H9 (cell line): Measurements from ENCODE around the gene C16orf86. TPM values are rescaled to one million over a fixed set of nuclear protein-coding genes. Genes with fewer than 3 reads are reported as not detected.

ENCODE experiments used
- DNase-seq: peaks from one replicate; pipeline ENCODE4 v3.0.0-alpha.2; 2017
- H2AFZ ChIP-seq: one replicate; pipeline ENCODE4 v1.6.1; 2013; ENCODE audit warnings: mild to moderate bottlenecking, low read length, control low read depth, moderate library complexity
- H2AK5ac ChIP-seq: 2 replicates; pipeline ENCODE4 v1.6.1; 2013; ENCODE audit warnings: low read length, control low read depth, mixed read lengths; ENCODE audit not compliant: insufficient read length
- H2BK120ac ChIP-seq: one replicate; pipeline ENCODE4 v1.6.1; 2013; ENCODE audit warnings: low read depth, mild to moderate bottlenecking, low read length, control low read depth, inconsistent platforms; ENCODE audit not compliant: poor library complexity, severe bottlenecking
- H2BK12ac ChIP-seq: 2 replicates; pipeline ENCODE4 v1.6.1; 2013; ENCODE audit warnings: low read length, control low read depth, mixed read lengths, low read depth; ENCODE audit not compliant: insufficient read length
- H2BK15ac ChIP-seq: 2 replicates; pipeline ENCODE4 v1.6.1; 2013; ENCODE audit warnings: low read depth, low read length, control low read depth
- H2BK20ac ChIP-seq: one replicate; pipeline ENCODE4 v1.6.1; 2013; ENCODE audit warnings: low read depth, mild to moderate bottlenecking, low read length, control low read depth, inconsistent platforms; ENCODE audit not compliant: poor library complexity, severe bottlenecking
- H2BK5ac ChIP-seq: 2 replicates; pipeline ENCODE4 v1.6.1; 2013; ENCODE audit warnings: low read length, control low read depth, mixed read lengths; ENCODE audit not compliant: insufficient read length
- H3K14ac ChIP-seq: 2 replicates; pipeline ENCODE4 v1.6.1; 2013; ENCODE audit warnings: low read length, control low read depth; ENCODE audit not compliant: insufficient read depth
- H3K18ac ChIP-seq: 2 replicates; pipeline ENCODE4 v1.6.1; 2013; ENCODE audit warnings: low read depth, mild to moderate bottlenecking, mixed read lengths, low read length, control low read depth; ENCODE audit not compliant: insufficient read length
- H3K23ac ChIP-seq: 2 replicates; pipeline ENCODE4 v1.6.1; 2013; ENCODE audit warnings: low read length, control low read depth, mixed read lengths, low read depth; ENCODE audit not compliant: insufficient read length
- H3K23me2 ChIP-seq: 2 replicates; pipeline ENCODE4 v1.6.1; 2013; ENCODE audit warnings: low read depth, mild to moderate bottlenecking, mixed read lengths, low read length, control low read depth; ENCODE audit not compliant: insufficient read length, poor library complexity, severe bottlenecking
- H3K27ac ChIP-seq: 2 replicates; pipeline ENCODE4 v1.5.1; 2013; ENCODE audit warnings: low read length, control low read depth, mixed read lengths, low read depth; ENCODE audit not compliant: insufficient read length
- H3K27me3 ChIP-seq: 2 replicates; pipeline ENCODE4 v1.6.1; 2013; ENCODE audit warnings: low read length, control low read depth, inconsistent platforms; ENCODE audit not compliant: insufficient read depth
- H3K4ac ChIP-seq: 2 replicates; pipeline ENCODE4 v1.6.1; 2013; ENCODE audit warnings: low read depth, mild to moderate bottlenecking, control low read depth, inconsistent platforms, low read length, moderate library complexity
- H3K4me1 ChIP-seq: 2 replicates; pipeline ENCODE4 v1.6.1; 2013; ENCODE audit warnings: low read length, control low read depth, inconsistent platforms; ENCODE audit not compliant: insufficient read depth
- H3K4me2 ChIP-seq: 2 replicates; pipeline ENCODE4 v1.6.1; 2013; ENCODE audit warnings: low read length, control low read depth, mixed read lengths; ENCODE audit not compliant: insufficient read length, insufficient read depth
- H3K56ac ChIP-seq: 2 replicates; pipeline ENCODE4 v1.6.1; 2013; ENCODE audit warnings: low read depth, mild to moderate bottlenecking, mixed read lengths, low read length, control low read depth; ENCODE audit not compliant: insufficient read length
- H3K79me1 ChIP-seq: 2 replicates; pipeline ENCODE4 v1.6.1; 2013; ENCODE audit warnings: low read depth, mild to moderate bottlenecking, moderate library complexity, low read length, control low read depth, inconsistent platforms; ENCODE audit not compliant: insufficient read depth, poor library complexity, severe bottlenecking
- H3K79me2 ChIP-seq: 2 replicates; pipeline ENCODE4 v1.6.1; 2013; ENCODE audit warnings: low read length, control low read depth, inconsistent platforms; ENCODE audit not compliant: insufficient read depth
- H3K9ac ChIP-seq: 2 replicates; pipeline ENCODE4 v1.6.1; 2013; ENCODE audit warnings: low read length, control low read depth, mixed read lengths; ENCODE audit not compliant: insufficient read length; ENCODE audit errors: extremely low read depth
- H3K9me3 ChIP-seq: one replicate; pipeline ENCODE4 v1.6.1; 2013; ENCODE audit warnings: low read depth, low read length, inconsistent platforms; ENCODE audit not compliant: control insufficient read depth
- H3T11ph ChIP-seq: one replicate; pipeline ENCODE4 v1.6.1; 2013; ENCODE audit warnings: mild to moderate bottlenecking, low read length, control low read depth, inconsistent platforms
- H4K20me1 ChIP-seq: one replicate; pipeline ENCODE4 v1.6.1; 2013; ENCODE audit not compliant: control insufficient read depth, insufficient read length, insufficient read depth
- H4K5ac ChIP-seq: 2 replicates; pipeline ENCODE4 v1.6.1; 2013; ENCODE audit warnings: low read depth, mild to moderate bottlenecking, mixed read lengths, low read length, control low read depth; ENCODE audit not compliant: insufficient read length
- H4K8ac ChIP-seq: replicated peaks from 2 replicates; pipeline ENCODE4 v1.6.1; 2013; ENCODE audit warnings: low read length, control low read depth, mixed read lengths, low read depth; ENCODE audit not compliant: insufficient read length
- H4K91ac ChIP-seq: 2 replicates; pipeline ENCODE4 v1.6.1; 2013; ENCODE audit warnings: low read depth, mild to moderate bottlenecking, moderate library complexity, mixed read lengths, low read length, control low read depth; ENCODE audit not compliant: insufficient read length
- H3K27ac Mint-ChIP-seq, 3 experiments: 2 replicates in 2 of 3; 3 replicates in 1 of 3; pipeline ENCODE4 v1.8.0; 2020 to 2021; ENCODE audit warnings: mixed read lengths in 3 of 3, mild to moderate bottlenecking in 1 of 3, moderate library complexity in 1 of 3
- H3K27me3 Mint-ChIP-seq: 2 replicates; pipeline ENCODE4 v1.8.0; 2021; ENCODE audit warnings: low read depth, mild to moderate bottlenecking, moderate library complexity, mixed read lengths
- H3K36me3 Mint-ChIP-seq, 3 experiments: 2 replicates in 2 of 3; 3 replicates in 1 of 3; pipeline ENCODE4 v1.8.0; 2020 to 2021; ENCODE audit warnings: low read depth in 3 of 3, mixed read lengths in 3 of 3; ENCODE audit not compliant: insufficient read depth in 1 of 3
- H3K4me1 Mint-ChIP-seq, 2 experiments: 2 replicates each; pipeline ENCODE4 v1.8.0; 2020; ENCODE audit warnings: mixed read lengths in 2 of 2
- H3K4me3 Mint-ChIP-seq, 2 experiments: 2 replicates in 1 of 2; 3 replicates in 1 of 2; pipeline ENCODE4 v1.8.0; 2020 to 2021; ENCODE audit warnings: mild to moderate bottlenecking in 2 of 2, mixed read lengths in 2 of 2, moderate library complexity in 1 of 2
- H3K9me3 Mint-ChIP-seq, 2 experiments: 2 replicates in 1 of 2; 3 replicates in 1 of 2; pipeline ENCODE4 v1.8.0; 2020; ENCODE audit warnings: mild to moderate bottlenecking in 2 of 2, mixed read lengths in 2 of 2, moderate library complexity in 1 of 2
- CTCF ChIP-seq: fragments of 200-600 bp; sonication (generic); conservative IDR thresholded peaks from 3 replicates; pipeline ENCODE4 v1.8.0; 2021; ENCODE audit warnings: antibody characterized with exemption, mild to moderate bottlenecking
- WGBS: extraction: QIAGEN DNeasy Blood & Tissue Kit; methylation state at CpG from one replicate; pipeline ENCODE4 v1.1.7; 2013; ENCODE audit warnings: missing lambda C conversion rate, low lambda C conversion rate, mixed read lengths; ENCODE audit not compliant: insufficient read length; ENCODE audit errors: extremely low coverage; 5-methylcytosine and 5-hydroxymethylcytosine counted together
- total RNA-seq: library from RNA; stranded (reverse); gene quantifications from 2 replicates; pipeline ENCODE4 v1.2.1, GENCODE V29; 2021

Gene C16orf86
- total RNA-seq, 1 experiment from 2014 or later = 1.5 TPM

DNA sequence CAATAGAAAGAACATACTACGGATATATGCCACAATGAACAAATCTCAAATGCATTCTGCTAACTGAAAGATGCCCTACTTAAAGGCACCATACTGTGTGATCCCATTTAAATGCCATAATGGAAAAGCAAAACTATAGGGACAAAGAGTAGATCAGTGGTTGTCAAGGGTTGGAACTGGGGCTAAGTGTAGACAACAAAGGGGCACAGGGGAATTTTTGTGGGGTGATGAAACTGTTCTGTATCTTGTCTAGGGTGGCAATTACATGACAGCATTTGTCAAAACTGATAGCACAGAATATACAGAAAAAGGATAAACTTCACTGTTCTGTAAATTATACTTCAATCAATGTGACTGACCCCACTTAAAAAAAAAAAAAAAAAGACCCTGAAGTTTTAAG, 34.8 kb downstream of the C16orf86 start:
- Histone ChIP-seq H4K8ac (no peak overlapping the region), H3K18ac (no peak overlapping the region), H3K79me1 (peaks cover 3% of the 10 kb centered on the region), H4K5ac (no peak overlapping the region), H3K9ac (no peak overlapping the region), H3K4ac (no peak overlapping the region), H3K14ac (no peak overlapping the region), H3K23me2 (no peaks in the 10 kb centered on the region), H3K79me2 (peaks cover 3% of the 10 kb centered on the region; the same call in 1 of the 2 replicates), H3K27me3 (no peaks in the 10 kb centered on the region), H4K20me1 (no peaks in the 10 kb centered on the region), H3K27ac (no peak overlapping the region), H2BK20ac (no peak overlapping the region), H3K4me2 (no peak overlapping the region), H3K9me3 (no peaks in the 10 kb centered on the region), H2AK5ac (no peak overlapping the region), H3K23ac (no peak overlapping the region), H3T11ph (no peak overlapping the region), H2AFZ (no peak overlapping the region), H3K56ac (no peak overlapping the region), H4K91ac (no peak overlapping the region), H2BK5ac (no peak overlapping the region), H3K4me1 (no peaks in the 10 kb centered on the region), H2BK15ac (no peak overlapping the region), H2BK12ac (no peak overlapping the region), H2BK120ac (no peak overlapping the region)
- Mint-ChIP-seq H3K36me3 (peaks cover 3 to 6% (median 5%) of the 10 kb centered on the region in 3 experiments; a peak in 4 of 7 replicates), H3K27ac (peak overlapping the region in 1 of 3 experiments; percentile 11; a peak in 1 of 7 replicates), H3K4me1 (peaks cover 3 to 4% of the 10 kb centered on the region in 2 experiments; a peak in 3 of 4 replicates), H3K4me3 (no peak overlapping the region), H3K27me3 (no peaks in the 10 kb centered on the region), H3K9me3 (peaks cover 0 to 4% of the 10 kb centered on the region in 2 experiments; a peak in 1 of 5 replicates)
- no peak for TF ChIP-seq CTCF
- no CpG with 5 or more reads among the region's 1 CpG for WGBS
- DNase-seq = no peak
